ENCODE measurements around the gene CTSC.
A peak's percentile ranks its signal among the peaks of the same experiment; 100 is the strongest.
"Not testable (repeated sequence)": the region's sequence is repeated elsewhere in the genome, so short reads cannot be mapped to it uniquely, and the experiment has no call there.

The CTSC gene

DNA sequence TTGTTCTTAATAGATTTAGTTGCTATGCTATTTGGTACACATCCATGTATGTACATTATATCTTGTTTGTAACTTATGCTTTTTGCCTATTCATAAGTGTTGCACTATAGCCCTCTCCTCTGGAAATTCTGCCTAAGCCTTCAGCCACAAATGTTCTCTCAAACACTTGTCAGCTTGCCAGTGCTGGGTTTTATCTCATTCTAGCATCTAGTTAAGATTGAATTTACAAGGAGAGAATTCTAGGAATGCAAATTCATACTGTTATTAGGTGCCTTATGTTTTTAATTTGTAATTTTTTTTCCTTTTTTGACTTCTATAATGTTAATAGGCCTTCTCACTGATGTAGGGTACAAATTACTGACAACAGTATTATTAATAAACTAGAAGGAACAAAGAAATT lies 14.6 kb upstream of the CTSC start:
- no peak for DNase-seq (ENCODE audit: low spot score)

DNA sequence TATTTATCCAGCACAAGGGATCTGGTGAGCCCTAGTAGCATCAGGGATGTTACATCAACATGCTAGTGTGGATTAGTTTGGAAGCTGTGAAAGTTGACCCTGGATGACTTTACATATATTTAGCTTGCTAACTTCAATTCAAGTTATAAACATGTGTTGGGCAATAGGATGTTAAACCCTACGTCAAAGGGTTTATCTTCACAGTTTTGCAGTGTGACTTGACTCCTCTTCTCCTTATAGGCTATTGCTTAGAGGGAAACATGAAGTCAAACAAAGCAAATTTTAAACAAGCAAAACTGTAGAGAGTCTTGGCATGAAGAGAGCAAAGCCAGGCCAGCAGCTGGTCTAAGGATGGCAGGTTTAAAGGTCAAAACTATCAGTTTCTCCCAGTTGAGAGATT lies 11.3 kb upstream of the CTSC start:
- DNase-seq (ENCODE audit: low spot score), result no peak

DNA sequence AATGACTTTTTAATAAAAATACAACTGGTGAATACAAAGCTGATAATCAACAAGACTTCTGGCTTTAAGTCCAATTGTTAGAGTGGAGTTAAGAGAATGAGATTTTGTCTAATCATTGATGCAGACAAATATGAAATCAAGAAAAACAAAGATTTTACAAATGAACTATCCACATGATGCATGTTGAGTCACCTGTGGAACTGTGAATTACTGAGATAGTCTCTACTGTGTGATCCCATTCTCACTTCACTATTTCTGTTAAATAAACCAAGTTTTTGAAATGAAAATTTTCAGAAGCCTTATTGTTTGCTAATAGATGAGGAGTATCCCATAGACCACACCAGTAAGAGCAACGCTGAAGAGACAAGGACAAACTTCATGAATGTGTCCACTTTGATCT lies 8.4 kb upstream of the CTSC start:
- no peak for DNase-seq (ENCODE audit: low spot score)

DNA sequence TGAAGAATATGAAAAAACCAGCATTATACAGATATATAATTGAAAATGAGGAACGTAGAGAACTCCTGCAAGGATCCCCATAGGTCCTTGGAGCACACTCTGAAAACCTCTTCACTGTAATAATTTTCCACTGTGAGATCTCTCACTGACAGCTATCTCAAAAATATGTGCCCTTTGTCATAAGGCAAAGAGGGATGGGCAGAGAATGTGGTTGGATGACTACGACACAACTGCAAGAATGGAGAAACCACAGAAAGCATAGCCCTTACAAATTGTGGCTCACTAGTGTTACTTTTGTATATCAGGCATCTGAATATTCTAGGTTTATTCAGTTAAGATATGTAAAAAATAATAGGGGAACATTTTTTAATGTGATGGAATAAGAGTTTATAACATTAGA lies 7.9 kb upstream of the CTSC start:
- DNase-seq (ENCODE audit: low spot score), result no peak

DNA sequence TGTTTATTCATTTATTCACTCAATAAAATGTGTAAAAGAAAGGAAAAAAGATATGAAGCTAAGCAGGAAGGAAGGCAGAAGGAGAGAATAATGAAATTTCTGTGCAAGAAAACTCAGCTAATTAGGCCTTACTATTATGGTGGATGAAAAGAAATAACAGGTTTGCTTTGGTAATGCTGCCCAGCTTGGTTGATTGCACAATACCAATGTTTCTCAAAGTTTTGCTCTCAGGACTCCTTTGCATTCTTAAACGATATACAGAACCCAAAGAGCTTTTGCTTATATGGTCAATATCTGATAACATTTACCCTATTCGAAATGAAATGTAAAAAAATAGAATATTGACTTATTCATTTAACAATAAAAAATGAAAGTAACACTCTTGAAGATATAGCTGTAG lies 7.3 kb upstream of the CTSC start:
- DNase-seq (ENCODE audit: low spot score), result no peak

DNA sequence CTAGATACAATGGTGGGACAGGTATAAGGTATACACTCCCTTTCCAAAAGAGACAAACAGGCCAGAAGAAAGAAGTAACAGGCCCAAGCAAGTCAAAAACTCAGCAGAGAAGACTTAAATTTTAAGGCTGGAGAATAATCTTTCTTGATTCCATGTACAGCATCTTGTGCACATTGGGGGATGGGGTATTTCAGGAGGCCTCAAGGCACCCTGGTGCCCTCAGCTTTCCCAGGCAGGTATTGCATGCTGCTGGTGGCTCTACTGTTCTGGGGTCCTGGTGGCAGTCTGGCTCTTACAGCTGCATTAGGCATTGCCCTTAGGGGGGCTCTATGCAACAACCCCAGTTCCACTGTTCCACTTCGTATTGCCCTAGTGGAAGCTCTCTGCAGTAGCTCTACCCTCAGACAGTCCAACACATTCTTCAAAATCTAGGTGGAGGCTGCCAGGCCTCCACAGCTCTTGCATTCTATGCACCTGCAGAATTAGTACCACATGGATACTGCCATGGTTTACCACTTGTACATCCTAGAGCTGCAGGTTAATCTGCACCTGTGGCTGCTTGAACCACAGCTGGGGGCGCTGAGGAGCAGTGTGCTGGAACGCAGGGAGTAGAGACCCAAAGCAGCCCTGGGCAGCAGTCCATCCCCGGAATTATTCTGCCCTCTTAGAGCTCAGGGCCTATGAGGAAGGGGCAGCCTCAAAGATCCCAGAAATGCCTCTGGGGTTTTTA lies 4.2 kb upstream of the CTSC start:
- DNase-seq (ENCODE audit: low spot score), result peak; percentile 50

DNA sequence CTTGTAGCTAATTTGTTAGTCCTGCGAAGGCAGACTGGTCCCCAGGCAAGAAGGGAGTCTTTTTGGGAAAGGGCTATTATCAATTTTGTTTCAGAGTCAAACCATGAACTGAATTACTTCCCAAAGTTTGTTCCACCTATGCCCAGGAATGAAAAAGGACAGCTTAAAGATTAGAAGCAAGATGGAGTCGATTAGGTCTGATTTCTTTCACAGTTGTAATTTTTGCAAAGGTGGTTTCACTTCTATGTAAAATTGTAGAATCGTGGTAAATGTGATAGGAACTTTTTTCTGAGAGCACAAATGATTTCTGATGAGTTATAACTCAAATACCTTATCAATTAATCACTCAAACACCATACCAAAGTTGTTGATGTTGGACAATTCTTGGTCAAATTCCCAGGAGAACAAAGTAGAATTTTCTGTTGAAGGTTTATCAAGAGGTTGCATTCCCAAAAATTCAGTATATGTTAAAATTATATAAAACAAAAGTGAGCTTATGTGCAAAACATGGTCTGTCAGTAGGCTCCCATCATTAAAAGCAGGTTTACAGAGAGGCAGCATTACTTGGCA lies 2.9 kb upstream of the CTSC start:
- DNase-seq (ENCODE audit: low spot score), result no peak

DNA sequence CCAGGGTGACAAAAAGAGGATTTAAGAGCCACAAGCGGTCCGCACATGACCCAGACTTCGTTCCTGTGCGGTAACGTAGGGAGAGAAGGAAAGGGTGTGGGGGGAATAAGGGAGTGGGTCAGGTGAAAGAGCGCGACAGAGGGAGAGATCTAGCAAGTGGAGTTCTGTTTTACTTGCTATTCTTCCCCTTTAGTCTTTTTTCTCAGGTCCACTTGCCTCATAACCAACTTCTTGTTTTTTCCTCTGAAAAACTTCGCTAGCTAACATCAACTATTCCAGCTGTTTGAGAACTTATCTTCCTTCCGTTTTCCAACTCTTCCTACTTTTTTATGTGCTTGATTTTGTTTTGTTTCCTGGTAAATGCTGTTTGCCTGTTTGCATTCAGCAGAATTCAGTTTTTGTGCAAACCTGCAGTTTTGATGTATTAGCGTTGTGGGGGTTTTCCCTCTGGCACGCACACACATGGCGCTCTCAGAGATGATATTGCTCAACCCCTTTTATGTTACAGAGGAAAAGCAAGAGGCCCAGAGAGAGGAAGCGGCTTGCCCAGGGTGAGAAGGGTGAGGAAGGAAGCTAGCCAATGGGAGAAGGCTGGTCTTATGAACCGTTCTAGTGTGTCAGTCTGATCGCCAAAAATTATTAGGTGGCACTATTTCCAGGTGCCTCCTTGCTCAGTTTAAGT lies 592 bp upstream of the CTSC start:
- DNase-seq (ENCODE audit: low spot score), result no peak

DNA sequence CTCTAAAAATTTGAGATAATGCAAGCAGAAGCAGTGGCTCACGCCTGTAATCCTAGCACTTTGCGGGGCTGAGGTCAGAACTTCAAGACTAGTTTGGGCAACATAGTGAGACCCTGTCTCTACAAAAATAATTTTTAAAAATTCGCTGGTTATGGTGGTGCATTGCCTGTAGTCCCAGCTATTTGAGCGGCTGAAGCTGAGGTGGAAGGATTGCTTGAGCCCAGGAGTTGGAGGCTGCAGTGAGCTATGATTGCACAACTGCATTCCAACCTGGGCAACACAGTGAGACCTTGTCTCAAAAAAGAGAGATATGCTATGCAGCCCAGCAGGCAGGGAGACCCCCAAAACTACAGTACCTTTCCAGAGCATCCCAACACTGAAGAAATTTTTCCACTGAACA lies 2.3 kb downstream of the CTSC start:
- DNase-seq (ENCODE audit: low spot score), result no peak

DNA sequence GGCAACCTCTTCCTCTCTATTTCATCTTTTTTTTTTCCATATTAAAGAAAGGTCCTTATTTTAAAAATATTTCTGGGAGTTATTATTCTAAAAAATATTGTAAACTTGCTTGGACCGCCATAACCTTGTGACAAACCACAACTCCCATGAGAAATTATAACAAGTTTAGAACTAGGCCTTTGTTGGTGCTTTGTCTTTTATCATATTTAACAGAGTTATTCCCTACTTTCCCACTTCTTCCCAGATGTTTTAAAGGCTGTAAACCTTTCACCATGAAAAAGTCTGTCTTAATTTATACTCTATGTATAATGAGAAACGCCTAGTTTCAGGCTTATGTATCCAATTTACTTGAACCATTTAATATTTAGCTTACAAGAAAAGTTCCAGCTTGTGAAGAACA lies 3.7 kb downstream of the CTSC start:
- no peak for DNase-seq (ENCODE audit: low spot score)

DNA sequence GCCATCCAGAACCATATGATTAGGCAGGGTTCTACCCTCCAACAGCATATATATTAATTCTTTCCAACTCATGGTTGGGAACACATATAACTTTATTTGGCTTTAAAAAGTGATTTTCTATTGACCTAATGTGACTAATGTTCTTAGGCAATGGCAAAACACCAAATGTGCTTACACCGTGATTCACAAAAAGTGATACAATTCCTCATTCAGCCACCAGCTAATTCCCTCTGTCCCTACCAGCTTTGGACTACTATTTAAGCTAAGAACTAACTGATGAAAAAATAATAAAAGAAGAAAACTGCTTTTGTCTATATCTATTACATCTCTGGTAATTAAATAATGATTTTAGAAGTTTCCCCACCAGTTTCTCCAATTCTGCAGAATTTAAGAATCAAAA lies 4.7 kb downstream of the CTSC start:
- no peak for DNase-seq (ENCODE audit: low spot score)

DNA sequence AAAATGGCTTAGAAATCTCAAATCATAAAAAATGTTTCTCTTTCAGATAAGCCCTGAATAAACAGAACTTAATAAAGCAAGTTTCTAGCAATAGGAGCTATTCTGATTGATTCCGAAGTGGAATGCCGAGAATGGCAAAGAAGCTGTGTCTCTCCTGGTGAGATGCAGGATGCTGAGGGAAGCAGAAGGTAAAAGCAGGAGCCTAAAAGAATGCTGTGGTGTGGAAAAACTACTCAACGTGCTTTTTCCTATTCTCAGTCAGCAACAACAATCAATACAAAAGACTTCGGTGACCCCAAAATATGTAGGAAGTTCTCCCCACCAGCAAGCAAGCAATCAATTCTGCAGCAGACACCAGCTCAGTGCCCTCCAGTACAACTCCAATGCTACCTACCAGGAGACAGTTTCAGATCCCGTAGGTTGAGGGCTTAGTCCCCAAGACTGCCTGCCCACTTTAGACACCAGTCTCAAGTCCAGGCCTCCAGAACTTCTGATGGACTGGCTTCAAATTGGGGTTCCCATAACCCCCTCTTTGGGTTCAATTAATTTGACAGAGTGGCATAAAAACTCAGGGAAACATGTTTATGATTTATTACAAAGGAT lies 6.6 kb downstream of the CTSC start:
- no peak for DNase-seq (ENCODE audit: low spot score)

DNA sequence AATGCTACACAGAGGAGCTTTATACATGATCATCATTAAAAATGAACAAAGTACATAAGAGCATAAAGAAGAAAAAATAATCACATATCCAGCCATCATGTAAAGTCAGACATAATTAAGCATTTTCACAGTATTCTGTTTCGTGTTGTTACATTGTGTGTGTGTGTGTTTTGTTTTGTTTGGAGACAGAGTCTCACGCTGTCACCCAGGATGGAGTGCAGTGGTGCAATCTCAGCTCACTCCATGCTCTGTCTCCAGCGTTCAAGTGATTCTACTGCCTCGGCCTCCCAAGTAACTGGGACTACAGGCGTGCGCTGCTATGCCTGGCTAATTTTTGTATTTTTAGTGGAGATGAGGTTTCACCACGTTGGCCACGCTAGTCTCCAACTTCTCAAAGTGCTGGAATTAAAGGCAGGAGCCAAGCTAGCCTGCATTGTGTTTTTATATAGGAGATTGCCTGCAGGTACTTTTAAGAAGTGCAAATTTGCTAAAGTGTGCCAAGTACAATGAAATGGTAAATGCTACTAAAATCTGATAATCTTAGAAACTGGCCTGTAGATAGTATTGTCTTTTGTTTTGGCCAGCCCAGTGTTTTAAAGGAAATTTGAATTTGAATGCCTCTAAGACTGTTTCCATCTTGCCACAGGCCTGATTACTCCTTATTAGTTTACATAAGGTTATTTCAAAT lies 7.8 kb downstream of the CTSC start:
- DNase-seq (ENCODE audit: low spot score), result no peak

DNA sequence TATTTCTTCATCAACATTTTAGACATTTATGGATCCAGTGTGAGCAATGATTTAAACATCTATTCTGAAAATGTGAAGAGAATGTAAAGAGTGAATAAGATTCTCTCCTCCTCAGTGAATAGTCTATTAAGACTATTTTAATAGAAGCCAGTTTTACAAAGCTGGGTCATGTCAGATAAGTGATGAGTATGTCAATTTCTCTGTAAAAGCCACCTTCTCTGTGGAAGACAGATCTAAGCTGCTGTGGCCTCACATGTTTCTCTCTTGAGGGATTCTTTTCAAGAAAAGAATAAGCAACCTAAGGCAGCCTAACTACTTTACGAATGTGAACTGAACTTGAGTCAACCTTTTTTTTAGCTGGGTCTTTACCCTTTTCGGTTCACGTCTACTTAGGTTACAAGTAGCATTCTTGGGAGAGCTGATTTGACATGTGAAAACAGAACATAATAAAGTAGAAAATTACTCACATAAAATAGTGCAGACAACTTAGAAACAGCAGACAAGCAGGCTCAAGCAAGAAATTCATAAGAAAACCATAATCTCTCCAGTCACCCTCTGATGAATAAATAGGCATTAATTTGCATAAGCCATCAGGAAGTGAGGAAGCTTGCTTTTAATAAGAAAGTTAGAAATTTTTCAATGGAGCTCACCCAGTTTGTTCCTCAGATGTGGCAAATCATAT lies 9.9 kb downstream of the CTSC start:
- DNase-seq (ENCODE audit: low spot score), result no peak

DNA sequence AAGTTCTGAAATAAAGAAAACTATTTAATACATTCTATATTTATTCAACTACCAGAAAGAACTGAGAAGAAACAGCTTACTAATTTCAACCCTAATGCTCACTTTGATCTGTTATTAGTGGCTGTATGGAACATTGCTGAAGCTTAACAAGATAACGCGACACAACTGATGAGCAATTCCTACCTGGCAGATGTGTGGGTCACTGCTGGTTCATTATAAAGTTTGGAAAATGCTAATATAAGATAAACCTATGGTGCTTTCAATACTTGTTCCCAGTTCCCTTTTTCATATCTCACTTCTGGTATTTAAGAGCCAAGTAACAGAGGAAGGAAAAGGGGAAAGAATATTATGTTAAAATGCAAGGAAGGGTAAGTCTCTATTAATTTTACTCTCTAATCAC lies 10.5 kb downstream of the CTSC start:
- no peak for DNase-seq (ENCODE audit: low spot score)

DNA sequence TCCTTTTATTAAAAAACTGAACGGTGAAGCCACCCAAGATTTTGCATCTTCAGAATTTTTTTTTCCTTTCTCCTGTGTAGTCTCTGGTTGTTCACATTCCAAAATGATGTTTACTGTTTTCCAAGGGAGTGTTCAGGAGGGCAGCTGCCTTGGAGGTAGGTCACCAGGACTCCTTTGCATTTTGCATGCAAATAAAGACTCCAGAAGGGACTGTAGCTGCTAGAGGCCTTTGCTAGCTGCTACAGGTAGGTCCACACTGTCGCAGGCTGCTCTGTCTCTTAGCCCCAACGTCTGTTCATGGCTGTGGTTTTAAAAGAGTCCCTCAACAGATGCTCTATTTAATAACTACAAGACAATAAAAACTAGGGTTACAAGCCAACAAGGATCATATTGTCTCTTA lies 11.4 kb downstream of the CTSC start:
- DNase-seq (ENCODE audit: low spot score), result no peak

DNA sequence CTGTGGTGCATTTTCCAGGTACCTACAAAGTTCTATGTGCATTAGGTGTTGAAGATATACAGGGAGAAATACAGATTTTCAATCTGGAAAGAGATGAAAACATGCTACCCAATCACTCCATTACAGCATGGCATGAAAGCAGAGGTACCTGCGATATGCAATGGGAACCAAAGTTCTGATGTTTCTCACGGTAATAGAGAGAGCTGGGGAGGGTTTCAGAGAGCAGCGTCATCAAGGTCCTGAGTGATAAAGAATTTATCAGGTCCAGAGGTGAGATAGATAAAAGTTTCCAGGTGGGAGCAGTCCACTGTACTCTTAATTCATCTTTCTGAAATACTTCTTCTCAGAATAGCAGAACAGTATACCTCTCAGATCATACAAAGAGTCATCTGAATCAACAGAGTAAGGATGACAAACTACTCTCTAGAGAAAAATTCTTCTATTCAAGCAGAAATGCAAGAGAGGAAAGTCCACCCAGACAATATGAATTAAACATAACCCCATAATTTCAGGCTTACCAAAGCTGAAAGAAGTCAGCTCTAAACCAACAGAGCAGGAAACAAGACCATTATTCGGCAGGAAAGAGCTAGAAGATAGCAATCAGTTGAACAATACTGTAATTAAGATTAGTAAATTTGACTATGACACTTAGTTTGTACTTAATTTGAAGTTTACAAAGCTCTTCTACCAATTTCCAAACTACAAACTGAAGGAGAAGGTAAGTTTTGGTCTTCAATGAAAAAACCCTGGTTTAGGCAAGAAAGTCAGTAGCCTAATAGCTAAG lies 12.8 kb downstream of the CTSC start:
- no peak for DNase-seq (ENCODE audit: low spot score)

DNA sequence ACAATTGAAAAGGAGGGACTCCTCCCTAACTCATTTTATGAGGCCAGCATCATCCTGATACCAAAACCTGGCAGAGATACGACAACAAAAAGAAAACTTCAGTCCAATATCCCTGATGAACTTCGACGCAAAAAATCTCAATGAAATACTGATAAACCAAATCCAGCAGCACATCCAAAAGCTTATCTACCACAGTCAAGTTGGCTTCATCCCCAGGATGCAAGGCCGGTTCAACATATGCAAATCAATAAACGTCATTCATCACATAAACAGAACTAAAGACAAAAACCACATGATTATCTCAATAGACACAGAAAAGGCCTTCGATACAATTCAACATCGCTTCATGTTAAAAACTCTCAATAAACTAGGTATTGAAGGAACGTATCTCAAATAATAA lies 14.7 kb downstream of the CTSC start:
- not testable (repeated sequence) for DNase-seq (ENCODE audit: low spot score)

DNA sequence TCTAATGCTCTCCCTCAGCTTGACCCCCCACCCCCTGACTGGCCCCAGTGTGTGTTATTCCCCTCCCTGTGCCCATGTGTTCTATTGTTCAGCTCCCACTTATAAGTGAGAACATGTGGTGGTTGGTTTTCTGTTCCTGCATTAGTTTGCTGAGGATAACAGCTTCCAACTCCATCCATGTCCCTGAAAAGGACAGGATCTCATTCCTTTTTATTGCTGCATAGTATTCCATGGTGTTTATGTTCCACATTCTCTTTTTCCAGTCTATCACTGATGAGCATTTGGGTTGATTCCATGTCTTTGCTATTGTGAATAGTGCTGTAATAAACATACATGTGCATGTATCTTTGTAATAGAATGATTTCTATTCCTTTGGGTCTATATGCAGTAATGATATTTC lies 16.1 kb downstream of the CTSC start:
- not testable (repeated sequence) for DNase-seq (ENCODE audit: low spot score)

DNA sequence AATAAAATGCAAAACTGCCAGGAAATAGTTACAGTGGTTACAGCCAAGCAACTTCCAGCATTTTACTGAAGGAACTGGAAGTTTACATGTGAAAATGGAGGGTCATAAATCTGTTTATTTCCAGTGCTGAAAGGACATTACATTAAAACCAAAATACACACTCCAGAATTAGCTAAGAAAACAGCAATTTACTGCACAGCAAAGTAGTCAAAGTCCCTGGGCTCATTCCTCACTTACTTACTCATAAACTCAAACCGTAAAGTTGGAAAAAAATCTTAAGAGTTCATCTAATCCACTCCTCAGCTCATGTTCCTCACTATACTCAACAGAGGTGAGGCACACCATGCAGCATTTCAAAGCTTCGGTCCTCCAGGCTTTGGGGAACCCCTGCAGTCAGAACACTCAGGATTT lies 17.4 kb downstream of the CTSC start:
- no peak for DNase-seq (ENCODE audit: low spot score)

DNA sequence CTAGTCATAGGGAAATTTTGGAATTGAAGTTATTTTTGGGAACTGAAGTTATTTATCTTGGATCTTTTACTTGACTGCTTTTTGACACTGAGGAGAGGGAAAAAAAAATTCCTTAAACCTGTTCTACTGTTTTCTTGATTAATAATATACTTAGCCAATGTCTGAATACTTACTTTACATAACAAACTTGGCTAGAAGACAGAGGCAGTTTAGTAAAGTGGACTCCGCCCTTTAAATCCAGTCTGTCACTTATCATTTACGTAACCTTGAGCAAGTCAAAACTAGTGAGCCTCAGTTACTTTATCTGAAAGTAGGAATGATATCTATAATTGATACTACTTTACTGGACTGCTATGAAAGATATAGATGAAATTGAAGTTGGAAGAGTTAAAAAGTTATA lies 19.5 kb downstream of the CTSC start:
- DNase-seq (ENCODE audit: low spot score), result no peak

Data from ecto neural progenitor cell (in vitro differentiated cells).